ENCODE results near the gene NCOA1.
"Not testable (repeated sequence)": the region's sequence is repeated elsewhere in the genome, so short reads cannot be mapped to it uniquely, and the experiment has no call there.

Gene NCOA1

GRCh38 chr2:24477229-24477628 is 13.8 kb upstream of the NCOA1 start:
- DNase-seq: no peak

DNA sequence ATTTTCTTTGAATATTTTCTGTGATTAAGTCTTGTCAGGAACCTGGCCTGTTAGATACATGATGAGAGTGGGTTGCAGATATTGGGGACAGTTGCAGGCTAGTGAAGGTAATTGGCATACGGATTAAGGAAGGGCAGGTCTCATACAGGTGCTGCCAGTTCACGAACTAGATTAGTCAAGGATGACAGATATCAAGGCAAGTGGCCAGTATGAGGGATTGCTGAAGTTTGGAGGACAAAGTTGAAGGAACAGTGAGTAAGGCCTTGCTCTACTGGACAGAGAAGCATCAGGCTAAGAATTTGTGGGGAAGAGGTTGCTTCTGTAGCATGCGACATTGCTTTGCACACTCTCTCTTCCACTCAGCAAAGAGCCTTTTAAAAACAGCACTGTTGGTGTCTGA is 12.8 kb upstream of the NCOA1 start:
- no peak for DNase-seq

GRCh38 chr2:24480245-24480644 is 10.8 kb upstream of the NCOA1 start:
- DNase-seq: no peak

DNA sequence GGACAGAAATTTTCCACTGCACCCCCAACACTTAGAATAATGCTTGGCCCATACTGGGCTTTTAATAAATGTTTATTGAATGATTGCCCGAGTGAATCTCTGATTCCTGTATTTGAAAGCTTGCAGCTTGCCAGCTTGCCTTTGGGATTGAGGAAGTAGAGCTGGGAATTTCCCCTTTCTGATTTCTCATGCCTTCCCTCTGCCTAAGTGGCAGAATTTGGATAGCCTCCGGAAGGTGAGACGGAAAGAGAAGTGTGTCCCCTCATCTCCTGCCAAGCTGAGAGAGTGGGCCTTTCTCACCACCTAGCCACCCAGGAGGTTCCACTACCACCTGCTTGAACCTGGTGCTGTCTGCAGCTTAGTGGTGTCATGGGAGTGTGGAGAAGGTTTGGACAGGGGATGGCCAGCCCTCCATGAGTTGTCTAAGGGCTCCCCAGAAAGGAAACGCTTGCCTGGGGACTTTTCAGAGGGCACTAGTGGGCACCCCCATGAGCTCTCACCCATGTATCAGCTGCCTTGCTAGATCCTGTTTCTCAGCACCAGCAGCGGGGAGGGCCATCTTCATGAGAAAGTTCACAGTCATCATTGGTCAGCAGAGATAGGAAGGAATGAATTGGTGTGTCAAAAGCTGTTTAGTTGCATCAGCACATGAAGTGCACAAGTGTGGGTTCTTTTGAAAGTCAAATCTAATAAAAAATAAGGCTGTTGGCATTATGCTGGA is 8.6 kb upstream of the NCOA1 start:
- DNase-seq: no peak

- no peak for DNase-seq
Observed at GRCh38 chr2:24482972-24483300, 8.1 kb upstream of the NCOA1 start.

- not testable (repeated sequence) for DNase-seq
Observed at GRCh38 chr2:24484677-24485076, 6.4 kb upstream of the NCOA1 start.

GRCh38 chr2:24485197-24485596 is 5.9 kb upstream of the NCOA1 start:
- no peak for DNase-seq

GRCh38 chr2:24486636-24487205 is 4.3 kb upstream of the NCOA1 start:
- no peak for DNase-seq

DNA sequence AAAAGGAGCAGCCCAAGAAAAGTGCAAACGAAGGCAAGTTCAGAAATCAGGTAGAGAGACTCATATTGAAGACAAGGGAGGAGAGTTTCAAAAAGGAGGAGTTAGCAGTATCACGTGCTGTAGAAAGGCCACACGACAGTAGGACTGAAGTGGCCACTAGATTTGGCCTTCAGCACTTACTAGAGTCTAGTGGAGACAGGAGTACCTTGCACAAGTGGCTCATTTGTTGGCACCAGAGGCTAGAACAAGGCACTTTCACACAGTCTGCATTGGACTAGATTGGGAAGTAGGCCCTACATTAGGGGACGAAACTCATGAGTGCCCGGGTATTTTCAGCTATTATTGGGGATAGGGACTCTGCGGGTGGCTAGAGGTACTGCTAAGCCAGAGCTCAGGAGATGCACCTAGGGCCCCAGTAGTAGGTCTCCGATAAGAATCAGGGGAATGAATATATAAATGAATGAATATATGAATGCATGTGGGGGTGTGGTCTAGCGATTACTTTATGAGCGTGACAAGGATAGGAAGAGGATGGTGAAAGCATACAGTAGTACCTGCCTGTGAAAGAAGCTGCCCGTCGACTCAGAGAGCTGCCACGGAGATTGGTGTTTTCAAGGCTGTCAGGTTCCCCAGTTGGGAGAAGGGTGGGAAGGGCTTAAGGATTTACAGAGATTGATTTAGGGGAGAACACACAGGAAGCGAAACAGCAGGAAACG is 1.4 kb upstream of the NCOA1 start:
- DNase-seq: no peak

DNA sequence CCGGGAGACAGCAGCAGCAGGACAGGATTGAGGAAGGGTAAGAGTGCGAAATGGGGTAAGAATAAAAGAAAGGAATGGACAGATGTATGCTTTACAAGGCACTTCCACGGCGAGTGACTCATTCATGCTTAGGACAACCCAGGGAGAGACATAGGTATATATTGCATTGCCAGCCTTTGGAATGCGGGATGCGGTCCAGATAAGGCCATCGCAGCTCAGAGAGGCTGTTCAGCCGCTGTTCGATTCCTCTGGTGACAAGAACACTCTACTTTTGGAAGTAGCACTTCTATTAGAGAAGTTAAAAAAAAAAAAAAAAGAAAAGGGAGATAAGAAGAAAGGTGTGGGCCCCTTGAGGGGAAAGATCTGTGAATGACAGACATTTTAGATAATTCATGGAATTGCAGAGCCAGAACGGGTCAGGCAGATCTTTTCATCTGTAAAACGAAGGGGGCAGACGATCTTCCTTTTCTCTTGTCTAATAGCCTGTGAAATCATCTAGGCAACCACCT is 819 bp upstream of the NCOA1 start:
- no peak for DNase-seq

DNA sequence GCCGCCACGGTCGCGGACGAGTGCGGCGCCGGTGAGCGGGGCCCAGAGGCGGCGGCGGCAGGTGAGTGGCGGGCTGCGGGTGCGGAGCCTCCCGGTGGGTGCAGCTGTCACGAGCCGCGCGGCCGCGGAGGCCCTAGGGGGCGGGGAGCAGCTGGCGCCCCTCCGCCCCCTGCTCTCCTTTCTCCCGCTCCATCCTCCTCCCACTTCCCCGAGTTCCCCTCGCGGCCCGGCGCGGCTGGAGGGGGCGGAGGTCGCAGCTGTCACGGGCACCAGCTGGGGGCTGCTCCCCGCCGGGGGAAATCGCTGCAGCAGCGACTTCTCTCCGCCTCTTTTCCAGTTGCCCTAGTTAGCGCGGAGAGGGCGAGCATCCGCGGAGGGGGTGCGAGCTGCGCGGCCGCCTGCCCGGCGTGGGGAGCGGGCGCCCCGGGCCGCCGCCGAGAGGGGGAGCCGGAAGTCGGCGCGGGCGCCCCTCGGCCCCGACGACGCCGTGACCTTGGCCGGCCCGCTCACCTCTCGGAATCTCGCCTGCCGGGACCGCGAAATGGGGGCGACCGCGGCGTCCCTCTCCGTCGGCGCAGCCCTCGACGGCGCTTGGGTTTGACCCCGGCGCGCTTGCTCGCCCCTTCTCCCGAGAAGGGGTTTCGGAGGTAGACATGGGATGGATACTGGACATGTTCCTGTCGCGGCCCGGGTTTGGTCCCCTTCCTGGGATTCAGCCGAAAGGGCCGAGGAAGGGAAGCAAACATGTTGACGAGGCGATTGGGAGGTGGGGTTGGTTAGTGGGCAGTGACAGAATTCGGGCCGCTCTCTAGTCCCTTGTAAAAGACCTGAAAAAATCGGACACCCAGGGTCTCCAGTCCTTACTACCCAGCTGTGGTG is 727 bp downstream of the NCOA1 start:
- DNase-seq: no peak

- DNase-seq: no peak
Observed at GRCh38 chr2:24492421-24493279, 1.6 kb downstream of the NCOA1 start.

GRCh38 chr2:24493713-24494112 is 2.7 kb downstream of the NCOA1 start:
- DNase-seq: no peak

GRCh38 chr2:24494410-24494809 is 3.4 kb downstream of the NCOA1 start:
- no peak for DNase-seq

GRCh38 chr2:24495451-24495850 is 4.4 kb downstream of the NCOA1 start:
- DNase-seq: no peak

DNA sequence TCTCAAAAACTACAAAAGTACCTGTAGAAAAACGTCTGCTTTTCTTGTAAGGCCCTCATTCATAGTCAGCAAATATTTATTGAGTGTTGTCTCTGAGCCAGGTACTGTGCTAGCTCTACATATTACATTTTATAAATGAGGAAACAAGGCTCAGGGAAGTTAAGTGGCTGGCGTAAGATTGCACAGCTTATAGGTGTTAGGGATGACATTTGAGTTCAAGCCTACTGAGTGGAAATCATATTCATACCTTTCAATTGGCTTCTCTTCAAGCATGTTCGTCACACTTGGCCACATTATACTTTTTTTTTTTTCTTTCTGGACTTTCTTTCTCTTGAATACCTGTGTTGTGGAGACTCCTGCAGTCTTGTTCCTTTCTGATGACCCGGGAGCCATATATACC is 5.9 kb downstream of the NCOA1 start:
- no peak for DNase-seq

GRCh38 chr2:24497685-24498084 is 6.6 kb downstream of the NCOA1 start:
- no peak for DNase-seq

- DNase-seq: no peak
Observed at GRCh38 chr2:24498121-24498520, 7.1 kb downstream of the NCOA1 start.

- DNase-seq: no peak
Observed at GRCh38 chr2:24501813-24502212, 10.8 kb downstream of the NCOA1 start.

GRCh38 chr2:24505534-24506275 is 14.7 kb downstream of the NCOA1 start:
- DNase-seq: no peak

GRCh38 chr2:24507549-24507948 is 16.5 kb downstream of the NCOA1 start:
- no peak for DNase-seq

GRCh38 chr2:24508878-24509277 is 17.8 kb downstream of the NCOA1 start:
- no peak for DNase-seq
